GM19463 (cell line): ENCODE results near the gene ZNF28.
"Not testable (repeated sequence)": the region's sequence is repeated elsewhere in the genome, so short reads cannot be mapped to it uniquely, and the experiment has no call there.

Source experiments
- ATAC-seq: cut with Tn5 transposase; IDR thresholded peaks from one replicate; pipeline ENCODE4 v1.9.1; 2021; ENCODE audit warnings: mild to moderate bottlenecking, moderate library complexity; ENCODE audit not compliant: unreplicated experiment

The ZNF28 gene

DNA sequence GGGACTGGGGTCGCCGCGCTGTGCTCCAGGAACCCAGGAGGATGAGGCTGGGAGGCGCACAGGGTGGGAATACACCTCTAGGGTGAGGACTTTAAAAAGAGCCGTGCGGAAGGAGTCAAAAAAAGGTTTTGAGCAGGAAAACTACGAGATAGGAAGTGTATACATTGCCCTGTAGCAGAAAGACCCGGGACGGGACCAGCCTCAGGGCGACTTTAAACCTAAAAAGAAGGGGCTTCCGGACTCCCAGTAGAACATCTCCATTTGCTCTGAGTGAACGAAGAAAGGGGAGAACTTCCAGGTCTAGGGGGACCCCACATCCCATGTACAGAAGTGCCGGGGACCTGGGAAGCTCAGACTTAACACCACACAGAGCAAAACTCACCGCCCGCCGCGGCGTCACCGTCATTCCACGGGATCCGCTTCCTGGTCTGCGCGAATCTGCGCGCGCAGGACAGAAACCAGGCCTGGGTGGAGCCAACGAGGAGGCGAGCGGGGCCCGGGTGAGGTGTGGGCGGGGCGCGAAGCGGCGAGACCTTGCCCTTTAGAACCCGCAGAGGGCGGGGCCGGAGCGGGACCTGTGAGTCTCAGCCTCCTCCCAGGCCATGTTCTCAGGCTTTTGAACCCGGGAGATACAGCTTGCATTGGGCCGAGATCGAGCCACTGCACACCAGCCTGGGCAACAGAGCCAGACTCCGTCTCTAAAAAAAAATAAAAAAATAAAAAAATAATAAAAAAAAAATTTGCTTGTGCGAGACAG is at the start of gene ZNF28:
Gene ZNF28, minus strand, starts transcription at position 430 of the 757 bp plus-strand sequence. CDS start 3,675 bp downstream, outside the sequence.
- ATAC-seq, result peak; percentile 99

DNA sequence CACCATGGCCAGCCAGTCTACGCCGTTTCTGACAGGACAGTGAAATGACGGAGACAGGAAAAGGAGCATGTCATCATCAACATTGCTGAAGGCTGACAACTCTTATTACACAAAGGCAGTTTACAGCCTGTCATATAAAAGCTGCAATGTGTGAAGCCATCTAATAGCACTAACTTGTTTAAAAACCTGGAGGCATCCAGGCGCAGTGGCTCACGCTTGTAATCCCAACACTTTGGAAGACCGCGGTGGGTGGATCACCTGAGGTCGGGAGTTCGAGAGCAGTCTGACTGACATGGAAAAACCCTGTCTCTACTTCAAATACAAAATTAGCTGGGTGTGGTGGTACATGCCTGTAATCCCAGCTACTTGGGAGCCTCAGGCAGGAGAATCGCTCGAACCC is 46.6 kb upstream of the ZNF28 start:
- not testable (repeated sequence) for ATAC-seq

DNA sequence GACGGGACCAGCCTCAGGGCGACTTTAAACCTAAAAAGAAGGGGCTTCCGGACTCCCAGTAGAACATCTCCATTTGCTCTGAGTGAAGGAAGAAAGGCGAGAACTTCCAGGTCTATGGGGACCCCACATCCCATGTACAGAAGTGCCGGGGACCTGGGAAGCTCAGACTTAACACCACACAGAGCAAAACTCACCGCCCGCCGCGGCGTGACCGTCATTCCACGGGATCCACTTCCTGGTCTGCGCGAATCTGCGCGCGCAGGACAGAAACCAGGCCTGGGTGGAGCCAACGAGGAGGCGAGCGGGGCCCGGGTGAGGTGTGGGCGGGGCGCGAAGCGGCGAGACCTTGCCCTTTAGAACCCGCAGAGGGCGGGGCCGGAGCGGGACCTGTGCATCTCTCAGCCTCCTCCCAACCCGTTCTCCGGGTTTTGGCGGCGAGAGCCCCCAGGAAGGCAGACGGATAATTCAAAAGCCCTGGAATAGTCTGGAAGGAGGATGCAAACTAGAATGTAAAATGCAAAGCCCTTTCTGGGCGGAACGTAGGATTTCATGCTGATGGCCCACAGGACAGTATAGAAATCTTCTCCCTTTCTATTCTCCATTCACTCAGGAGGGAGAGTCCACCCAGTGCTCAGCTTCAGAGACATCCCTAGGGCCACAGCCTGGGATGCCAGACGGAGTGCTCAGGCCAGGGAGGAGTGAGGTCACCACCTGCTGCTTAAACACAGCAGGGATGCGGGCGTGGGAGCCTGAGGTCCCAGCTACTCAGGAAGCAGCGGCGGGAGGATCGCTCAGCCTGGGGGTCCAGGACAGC is 36.2 kb upstream of the ZNF28 start, which contains the start of gene ZNF468:
Gene ZNF468, minus strand, starts transcription at position 242 of the 814 bp plus-strand sequence. CDS start 3,347 bp downstream, outside the sequence.
- ATAC-seq, result peak; percentile 98

DNA sequence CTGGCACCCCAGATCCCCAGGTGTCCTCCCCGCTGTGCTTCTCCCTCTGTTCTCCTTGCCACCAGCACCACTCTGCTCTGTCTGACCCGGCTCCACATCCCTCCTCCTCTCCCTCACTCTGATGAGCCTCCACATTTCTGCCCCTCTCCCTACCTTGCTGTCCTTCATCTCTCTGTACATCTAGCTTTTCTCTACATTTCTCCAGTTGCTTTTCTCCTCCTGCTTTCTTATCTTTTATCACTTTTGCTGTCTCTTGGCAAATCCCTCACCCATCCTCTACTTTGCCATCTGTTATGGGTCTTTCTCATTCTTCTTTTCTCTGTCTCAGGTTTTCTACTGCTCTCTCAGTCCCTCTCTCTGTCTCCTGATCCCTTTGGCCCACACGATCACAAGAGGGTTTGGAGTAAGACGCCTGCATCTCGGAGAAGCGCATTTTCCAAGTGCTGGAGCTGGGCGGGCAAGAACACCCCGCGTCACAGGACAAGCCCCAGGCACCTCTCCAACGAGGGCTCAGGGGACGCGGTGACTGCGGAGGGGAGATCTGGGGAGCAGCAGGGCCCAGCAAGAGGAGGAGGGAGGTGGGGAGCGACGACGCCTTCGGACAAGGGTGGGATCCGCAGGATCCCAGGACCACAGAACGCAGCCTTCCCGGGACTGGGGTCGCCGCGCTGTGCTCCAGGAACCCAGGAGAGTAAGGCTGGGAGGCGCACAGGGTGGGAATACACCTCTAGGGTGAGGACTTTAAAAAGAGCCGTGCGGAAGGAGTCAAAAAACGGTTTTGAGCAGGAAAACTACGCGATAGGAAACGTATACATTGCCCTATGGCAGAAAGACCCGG is 35.3 kb upstream of the ZNF28 start:
- ATAC-seq, result not testable (repeated sequence)

DNA sequence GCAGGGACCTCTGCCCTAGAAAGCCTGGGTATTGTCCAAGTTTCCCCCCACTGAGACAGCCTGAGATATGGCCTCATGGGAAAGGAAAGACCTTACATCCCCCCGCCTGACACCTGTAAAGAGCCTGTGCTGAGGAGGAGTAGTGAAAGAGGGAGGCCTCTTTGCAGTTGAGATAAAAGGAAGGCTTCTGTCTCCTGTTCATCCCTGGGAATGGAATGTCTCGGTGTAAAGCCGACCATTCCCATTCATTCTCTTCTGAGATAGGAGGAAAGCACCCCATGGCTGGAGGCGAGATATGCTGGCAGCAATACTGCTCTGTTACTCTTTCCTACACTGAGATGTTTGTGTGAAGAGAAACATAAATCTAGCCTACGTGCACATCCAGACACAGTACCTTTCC is 25.9 kb upstream of the ZNF28 start:
- ATAC-seq, result not testable (repeated sequence)

DNA sequence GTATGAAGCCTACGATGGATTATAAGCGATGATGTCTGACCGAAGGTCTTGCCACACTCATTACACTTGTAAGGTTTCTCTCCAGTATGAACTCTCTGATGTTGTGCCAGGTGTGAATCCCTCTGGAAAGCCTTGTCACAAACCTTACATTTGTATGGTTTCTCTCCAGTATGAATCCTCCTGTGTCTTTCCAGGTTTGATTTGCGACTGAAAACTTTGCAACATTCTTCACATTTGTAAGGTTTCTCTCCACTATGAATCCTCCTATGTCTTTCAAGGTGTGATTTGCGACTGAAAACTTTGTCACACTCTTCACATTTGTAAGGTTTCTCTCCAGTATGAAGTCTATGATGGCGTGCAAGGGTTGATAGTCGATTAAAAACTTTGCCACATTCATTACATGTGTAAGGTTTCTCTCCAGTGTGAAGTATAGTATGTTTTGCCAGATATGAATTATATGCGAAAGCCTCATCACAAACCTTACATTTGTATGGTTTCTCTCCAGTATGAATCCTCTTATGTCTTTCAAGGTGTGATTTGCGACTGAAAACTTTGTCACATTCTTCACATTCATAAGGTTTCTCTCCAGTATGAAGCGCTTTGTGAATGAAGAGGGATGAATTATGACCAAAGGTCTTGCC is 19.5 kb upstream of the ZNF28 start:
- ATAC-seq, result not testable (repeated sequence)

DNA sequence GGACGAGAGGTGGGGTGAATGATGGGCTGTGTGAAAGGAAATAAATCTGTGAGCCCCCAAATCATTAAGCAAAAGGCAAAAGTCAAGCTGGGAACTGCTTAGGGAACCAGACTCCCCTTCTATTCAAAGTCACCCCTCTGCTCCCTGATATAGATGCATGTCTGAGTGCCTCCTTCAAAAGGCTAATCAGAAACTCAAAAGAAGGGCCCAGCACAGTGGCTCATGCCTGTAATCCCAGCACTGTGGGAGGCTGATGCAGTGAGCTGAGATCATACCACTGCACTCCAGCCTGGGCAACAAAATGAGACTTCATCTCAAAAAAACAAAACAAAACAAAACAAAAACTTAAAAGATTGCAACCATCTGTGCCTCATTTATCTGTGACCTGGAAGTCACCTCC is 12.9 kb upstream of the ZNF28 start:
- ATAC-seq, result not testable (repeated sequence)

DNA sequence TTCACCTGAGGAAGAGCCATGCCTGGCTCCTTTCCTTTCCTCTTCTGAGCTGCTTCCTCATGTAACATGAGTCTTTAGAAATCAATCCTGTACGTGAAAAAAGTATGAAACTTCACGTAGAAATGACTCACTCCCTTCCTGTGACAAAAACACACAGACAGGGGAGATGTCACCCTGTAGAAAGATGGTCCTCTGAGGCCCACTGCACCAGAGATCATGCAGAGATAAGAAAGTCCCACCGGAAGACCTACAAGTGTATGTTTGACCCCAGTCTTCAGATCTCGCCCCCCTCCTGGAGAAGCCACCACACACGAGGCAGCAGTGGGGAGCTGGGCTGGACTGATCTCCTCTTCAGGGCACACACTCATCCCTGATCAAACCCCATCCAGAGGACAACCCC is 12.1 kb upstream of the ZNF28 start:
- not testable (repeated sequence) for ATAC-seq

DNA sequence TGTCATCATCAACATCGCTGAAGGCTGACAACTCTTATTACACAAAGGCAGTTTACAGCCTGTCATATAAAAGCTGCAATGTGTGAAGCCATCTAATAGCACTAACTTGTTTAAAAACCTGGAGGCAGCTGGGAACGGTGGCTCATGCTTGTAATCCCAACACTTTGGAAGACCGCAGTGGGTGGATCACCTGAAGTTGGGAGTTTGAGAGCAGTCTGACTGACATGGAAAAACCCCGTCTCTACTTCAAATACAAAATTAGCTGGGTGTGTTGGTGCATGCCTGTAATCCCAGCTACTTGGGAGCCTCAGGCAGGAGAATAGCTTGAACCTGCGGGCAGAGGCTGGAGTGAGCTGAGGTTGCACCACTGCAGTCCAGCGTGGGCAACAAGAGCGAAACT is 8.4 kb upstream of the ZNF28 start:
- ATAC-seq, result not testable (repeated sequence)

DNA sequence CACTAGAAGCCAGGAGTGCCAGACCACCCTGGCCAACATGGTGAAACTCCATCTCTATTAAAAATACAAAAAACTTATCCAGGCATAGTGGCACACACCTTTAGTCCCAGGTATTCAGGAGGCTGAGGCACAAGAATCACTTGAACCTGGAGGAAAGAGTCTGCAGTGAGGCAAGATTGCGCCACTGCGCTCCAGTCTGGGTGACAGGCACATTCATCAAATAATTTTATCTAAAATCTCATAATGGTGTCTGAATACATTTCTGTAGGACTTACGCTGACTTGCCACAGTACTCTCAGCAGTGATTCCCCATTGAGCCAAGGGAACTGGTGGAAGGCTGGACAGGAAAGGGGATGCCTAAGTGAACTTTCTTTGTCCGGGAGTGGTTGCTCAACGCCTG is 4.3 kb upstream of the ZNF28 start:
- no peak for ATAC-seq

DNA sequence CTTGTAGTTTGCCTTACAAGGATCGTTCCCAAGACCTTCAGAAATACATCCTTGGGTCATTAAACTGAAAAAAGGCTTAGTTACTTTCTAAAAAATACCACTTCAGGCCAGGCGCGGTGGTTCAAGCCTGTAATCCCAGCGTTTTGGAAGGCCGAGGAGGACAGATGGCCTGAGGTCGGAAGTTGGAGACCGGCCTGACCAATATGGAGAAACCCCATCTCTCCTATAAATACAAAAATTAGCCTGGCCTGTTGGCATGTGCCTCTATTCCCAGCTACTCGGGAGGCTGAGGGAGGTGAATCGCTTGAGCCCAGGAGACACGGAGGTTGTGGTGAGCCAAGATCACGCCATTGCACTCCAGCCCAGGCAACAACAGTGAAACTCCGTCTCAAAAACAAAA is 2.2 kb upstream of the ZNF28 start:
- no peak for ATAC-seq

DNA sequence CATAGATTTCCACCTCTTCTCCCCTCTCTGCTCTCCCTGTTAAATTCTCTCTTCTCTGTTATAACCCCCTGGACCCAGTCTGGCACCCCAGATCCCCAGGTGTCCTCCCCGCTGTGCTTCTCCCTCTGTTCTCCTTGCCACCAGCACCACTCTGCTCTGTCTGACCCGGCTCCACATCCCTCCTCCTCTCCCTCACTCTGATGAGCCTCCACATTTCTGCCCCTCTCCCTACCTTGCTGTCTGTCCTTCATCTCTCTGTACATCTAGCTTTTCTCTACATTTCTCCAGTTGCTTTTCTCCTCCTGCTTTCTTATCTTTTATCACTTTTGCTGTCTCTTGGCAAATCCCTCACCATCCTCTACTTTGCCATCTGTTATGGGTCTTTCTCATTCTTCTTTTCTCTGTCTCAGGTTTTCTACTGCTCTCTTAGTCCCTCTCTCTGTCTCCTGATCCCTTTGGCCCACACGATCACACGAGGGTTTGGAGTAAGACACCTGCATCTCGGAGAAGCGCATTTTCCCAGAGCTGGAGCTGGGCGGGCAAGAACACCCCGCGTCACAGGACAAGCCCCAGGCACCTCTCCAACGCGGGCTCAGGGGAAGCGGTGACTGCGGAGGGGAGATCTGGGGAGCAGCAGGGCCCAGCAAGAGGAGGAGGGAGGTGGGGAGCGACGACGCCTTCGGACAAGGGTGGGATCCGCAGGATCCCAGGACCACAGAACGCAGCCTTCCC is 795 bp downstream of the ZNF28 start:
- ATAC-seq, result peak; percentile 33

DNA sequence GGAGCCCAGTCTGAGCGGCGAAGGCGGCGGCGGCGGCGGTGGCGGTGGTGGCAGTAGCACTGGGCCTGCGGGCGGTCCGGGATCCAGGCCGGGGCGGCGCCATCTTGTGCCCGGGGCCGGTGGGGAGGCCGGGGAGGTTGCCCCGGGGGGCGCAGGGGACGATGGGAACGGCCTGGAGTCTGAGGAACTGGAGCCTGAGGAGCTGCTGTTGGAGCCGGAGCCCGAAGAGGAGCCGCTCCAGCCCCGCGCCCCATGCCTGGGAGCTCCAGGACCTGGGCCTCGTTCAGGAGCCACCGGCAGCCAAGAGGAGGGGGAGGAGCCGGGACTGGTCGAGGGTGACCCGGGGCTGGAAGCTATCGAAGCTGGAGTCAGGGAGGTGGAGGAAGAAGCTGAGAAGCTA is 11.6 kb downstream of the ZNF28 start:
- no peak for ATAC-seq

DNA sequence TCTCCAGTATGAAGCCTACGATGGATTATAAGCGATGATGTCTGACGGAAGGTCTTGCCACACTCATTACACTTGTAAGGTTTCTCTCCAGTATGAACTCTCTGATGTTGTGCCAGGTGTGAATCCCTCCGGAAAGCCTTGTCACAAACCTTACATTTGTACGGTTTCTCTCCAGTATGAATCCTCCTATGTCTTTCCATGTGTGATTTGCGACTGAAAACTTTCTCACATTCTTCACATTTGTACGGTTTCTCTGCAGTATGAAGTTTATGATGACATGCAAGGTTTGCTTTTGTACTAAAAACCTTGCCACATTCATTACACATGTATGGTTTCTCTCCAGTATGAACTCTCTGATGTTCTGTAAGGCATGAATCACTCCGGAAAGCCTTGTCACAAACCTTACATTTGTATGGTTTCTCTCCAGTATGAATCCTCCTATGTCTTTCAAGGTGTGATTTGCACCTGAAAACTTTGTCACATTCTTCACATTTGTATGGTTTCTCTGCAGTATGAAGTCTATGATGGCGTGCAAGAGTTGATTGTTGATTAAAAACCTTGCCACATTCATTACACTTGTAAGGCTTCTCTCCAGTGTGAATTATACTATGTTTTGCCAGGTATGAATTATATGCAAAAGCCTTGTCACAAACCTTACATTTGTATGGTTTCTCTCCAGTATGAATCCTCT is 21.3 kb downstream of the ZNF28 start:
- not testable (repeated sequence) for ATAC-seq

DNA sequence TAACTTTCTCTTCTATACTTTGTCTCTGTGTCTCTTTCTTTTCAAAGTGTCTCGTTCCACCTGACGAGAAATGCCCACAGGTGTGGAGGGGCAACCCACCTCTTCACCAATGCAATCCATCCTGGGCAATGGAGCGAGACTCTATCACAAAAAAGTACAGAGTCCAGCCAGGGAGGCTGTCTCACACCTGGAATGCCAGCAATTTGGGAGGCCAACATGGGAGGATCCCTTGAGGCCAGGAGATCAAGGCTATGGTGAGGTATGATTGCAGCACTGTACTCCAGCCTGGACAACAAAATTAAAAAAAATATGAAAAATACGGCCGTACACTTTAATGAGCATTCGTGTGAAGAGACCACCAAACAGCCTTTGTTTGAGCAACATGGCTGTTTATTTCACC is 32.0 kb downstream of the ZNF28 start:
- ATAC-seq, result no peak

DNA sequence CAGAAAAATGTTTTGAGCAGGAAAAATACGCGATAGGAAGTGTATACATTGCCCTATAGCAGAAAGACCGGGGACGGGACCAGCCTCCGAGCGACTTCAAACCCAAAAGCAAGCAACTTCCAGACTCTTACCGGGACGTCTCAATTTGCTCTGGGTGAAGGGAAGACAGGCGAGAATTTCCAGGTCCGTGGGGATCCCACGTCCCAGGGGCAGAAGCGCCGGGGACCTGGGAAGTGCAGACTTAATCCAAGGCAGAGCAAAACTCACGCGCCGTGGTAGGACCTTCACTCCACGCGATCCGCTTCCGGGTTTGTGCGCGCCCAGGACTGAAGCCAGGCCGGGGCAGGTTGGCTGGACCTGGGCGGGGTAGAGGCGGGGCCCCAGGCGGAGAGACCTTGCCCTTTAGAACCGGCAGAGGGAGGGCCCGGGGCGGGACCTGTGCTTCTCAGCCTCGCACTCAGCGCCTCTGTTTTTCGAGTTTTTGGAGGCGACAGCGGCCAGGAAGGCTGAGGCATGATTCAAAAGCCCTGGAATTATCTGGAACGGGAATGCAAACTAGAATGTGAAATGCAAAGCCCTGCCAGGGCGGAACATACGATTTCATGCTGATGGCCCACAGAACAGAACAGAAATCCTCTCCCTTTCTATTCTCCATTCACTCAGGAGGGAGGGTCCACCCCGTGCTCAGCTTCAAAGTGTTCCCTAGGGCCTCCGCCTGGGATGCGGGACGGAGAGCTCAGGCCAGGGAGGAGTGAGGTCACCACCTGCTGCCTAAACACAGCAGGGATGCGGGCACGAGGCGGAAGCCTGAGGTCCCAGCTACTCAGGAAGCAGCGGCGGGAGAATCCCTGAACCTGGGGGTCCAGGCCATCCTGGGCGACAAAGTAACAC is 34.7 kb downstream of the ZNF28 start, which contains the start of gene ZNF600:
Gene ZNF600, minus strand, starts transcription at position 328 of the 891 bp plus-strand sequence. CDS start 7,903 bp downstream, outside the sequence.
- ATAC-seq, result peak; percentile 97

DNA sequence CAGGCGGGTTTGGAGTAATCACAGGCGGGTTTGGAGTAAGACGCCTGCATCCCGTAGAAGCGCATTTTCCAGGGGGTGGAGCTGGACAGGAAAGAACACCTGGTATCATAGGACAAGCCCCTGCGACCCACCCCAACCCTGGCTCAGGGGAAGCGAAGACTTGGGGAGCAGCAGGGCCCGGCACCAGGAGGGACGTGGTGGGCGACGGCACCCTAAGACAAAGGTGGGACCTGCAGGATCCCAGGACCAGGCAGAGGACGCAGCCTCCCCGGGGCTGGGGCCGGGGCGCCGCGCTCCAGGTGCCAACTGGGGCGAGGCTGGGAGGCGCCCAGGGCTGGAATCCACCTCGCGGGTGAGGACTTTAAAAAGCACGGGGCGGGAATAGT is 35.4 kb downstream of the ZNF28 start:
- ATAC-seq, result peak; percentile 28

DNA sequence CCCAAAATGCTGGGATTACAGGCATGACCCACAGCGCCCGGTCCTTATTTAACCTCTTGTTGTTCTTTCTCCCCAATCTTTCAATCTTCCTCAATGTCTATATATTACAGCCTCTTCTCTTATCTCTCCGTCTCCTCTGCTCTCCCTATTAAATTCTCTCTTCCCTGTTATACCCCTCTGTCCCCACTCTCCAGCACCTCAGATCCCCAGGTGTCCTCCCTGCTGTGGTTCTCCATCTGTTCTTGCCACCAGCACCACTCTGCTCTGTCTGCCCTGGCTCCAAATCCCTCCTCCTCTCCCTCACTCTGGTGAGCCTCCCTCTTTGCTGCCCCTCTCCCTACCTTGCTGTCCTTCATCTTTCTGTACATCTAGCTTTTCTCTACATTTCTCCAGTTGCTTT is 35.9 kb downstream of the ZNF28 start:
- no peak for ATAC-seq
